HK-2 (cell line): ENCODE data around the gene TANGO6.
A peak's percentile ranks its signal among the peaks of the same experiment; 100 is the strongest.
"Not testable (repeated sequence)": the region's sequence is repeated elsewhere in the genome, so short reads cannot be mapped to it uniquely, and the experiment has no call there.

ENCODE experiments used
- DNase-seq: peaks from one replicate; pipeline ENCODE4 v3.0.0-alpha.2; 2018; ENCODE audit not compliant: unreplicated experiment

The TANGO6 gene

DNA sequence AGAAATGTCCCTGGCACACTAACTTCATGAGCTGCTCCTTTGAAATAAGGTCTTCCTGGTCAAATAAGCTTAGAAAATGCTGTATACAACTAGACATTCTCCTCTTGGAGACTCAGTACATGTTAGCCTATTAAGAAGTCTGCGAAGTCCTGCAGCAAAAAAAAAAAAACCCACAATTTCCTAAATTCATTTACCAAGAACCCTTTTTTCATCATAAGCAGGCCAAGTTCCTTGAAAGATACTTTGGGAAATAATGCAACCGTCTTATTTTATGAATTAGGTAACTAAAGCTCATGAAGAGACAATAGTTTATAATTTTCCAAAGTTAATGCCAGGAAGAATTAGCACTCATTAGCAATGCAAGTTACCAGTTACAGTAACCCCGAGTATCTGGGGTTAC, 213.1 kb downstream of the TANGO6 start:
- no peak for DNase-seq

DNA sequence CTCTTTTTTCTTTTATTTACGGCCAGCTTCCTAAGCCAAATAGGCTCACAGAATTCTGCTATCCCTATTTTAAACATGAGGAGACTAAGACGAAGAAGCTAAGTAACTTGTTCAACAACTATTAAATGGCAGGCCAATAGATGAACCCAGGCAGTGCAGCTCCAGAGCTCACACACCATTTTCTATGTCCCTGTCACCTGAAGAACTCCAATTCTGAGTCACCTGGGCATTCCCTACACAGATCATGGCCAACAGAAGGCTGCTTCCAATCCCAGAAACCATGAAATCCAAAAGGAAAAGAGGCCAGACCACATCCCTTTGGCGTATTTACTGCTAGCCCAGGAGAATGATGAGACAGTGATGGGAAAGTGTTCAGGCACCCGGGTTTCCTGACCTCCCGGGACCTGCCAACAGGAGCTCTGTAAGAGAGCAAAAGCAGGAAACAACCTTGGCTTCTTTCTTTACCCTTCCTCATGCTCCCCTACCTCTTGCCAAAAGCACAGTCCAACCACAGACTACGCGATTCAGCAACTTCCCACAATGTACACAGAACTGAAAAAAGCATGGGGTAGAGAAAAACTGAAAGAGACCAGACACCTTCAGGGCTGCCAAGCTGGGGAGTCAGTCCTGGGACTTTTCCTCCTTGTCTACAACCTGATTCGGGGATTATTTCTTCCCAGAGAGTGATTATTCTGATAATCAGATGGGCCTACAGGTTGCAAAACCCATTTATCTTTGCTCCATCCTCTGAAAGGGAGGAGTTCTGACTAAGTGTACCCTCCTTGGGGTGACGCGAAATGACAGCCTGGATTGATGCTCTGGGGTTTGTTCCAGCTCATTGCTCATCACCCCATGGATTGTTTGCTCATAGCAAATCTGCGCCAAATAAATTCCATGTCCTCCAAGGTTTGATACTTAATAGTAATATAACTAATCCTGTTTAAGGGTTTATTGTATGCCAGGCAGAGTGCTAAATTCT, 214.4 kb downstream of the TANGO6 start:
- peak; percentile 76 for DNase-seq

DNA sequence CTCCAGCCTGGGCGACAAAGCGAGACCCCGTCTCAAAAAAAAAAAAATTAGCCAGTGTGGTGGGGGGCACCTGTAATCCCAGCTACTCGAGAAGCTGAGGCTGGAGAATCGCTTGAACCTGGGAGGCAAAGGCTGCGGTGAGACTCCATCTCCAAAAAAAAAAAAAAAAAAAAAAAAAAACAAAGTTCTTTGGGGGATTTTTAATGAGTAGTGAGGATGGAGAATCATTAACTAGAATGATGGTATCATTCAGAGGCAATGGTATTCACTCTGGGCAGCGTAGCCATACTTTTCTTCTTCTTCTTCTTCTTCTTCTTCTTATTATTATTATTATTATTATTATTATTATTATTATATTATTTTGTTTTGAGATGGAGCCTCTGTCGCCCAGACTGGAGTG, 220.2 kb downstream of the TANGO6 start:
- DNase-seq = not testable (repeated sequence)

DNA sequence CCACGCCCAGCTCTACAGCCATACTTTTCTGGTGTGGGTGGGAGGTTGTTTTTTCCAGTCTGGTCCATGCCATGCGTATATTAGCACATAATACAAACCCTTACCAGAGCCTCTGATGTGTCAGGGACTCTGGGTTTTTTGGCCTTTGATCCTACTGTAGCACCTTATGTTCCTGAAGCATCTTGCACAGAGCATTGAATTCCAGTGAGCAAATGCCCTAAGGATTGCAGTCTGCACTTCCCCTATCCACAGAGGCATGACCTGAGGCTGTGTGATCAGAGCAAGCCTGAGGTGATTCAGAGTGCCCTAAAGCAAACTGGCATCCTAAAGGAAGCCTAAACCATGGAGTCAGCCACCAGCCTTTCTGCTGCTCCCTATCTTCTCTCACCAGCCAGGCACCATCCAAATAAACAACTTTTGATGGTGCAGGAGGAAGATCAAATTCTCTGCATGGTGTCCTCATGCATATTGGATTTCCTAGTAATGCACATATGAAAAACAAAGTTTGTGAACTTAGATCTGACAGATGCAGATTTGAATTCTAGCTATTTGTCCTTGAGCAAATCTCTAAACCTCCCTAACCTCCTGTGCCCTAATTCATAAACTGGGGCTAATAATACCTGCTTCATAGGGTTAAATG, 220.9 kb downstream of the TANGO6 start:
- no peak for DNase-seq

DNA sequence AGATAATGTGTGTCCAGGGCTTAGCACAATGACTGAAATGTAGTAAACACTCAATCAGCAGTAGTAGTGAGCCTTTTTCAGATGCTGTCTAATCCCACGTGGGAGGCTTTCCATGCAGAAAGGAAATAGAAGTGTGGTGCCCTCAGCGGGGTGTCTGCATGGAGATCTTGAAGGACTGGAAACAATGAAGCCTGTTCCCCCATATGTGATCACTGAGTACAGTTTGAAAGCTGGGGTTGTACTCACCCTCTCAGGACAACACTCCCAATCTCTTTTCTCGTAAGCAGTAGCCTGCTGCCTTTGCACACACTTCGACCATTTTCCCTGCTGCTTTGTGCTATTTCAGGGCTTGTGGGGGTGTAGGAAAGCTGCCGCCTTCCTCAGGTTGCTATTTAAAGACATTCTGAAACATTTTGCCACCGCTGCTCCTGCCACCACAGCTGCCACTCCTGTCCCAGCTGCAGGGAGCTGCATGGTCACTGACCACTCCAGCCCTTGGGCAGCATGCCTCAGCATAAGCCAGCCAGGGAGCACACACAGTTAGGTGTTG, 221.5 kb downstream of the TANGO6 start:
- no peak for DNase-seq

GRCh38 chr16:69069504-69069903, 226.2 kb downstream of the TANGO6 start:
- no peak for DNase-seq

DNA sequence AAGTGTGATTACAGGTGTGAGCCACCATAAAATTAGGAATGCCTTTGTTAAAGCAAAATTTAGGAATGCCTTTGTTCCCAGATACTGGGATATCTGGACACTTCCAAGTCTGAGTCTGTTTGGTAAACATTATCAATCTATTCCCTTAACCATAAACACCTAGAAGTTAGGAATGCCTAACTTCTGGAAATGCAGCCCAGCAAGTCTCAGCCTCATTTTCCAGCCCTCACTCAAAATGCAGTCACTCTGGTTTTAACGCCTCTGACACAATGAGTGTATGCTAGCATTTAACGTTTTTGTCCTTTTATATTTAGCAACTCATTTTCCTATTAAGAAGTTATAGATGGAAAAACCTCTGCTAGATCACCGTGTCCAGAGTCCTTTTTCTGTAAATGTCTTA, 227.7 kb downstream of the TANGO6 start:
- DNase-seq = no peak

DNA sequence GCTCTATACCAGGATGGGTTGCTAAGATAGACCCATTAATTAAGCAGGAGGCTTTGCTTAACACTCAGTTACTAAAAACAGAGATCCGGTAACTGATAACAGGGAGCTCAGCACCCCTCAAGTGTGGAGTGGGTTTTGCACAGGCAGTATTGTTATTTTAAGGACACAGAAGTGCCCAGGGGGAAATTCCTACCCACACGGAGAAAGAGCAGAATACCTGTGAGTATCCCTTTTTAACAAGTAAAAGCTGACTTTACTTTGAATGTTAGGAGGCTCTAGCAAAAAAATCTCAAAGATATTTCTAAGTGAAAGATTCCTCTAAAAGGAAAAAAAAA, 229.3 kb downstream of the TANGO6 start:
- no peak for DNase-seq

- DNase-seq = peak; percentile 89
Measured at GRCh38 chr16:69073181-69073702, 229.9 kb downstream of the TANGO6 start.

DNA sequence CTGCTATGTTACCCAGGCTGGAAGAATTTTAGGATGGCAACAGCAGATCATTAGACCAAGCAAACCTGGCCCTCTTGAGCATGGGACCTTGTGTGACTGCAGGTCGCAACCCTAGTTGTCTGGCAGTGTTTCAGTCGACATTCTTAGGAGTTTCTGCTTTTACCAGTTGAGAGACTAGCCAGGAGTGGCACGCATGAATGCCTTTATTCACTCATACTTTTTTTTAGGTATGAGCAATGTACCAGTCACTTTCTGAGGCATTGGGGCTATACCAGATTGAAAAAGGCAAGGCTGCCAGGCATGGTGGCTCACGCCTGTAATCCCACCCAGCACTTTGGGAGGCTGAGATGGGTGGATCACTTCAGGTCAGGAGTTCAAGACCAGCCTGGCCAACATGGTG, 233.9 kb downstream of the TANGO6 start:
- peak; percentile 63 for DNase-seq

DNA sequence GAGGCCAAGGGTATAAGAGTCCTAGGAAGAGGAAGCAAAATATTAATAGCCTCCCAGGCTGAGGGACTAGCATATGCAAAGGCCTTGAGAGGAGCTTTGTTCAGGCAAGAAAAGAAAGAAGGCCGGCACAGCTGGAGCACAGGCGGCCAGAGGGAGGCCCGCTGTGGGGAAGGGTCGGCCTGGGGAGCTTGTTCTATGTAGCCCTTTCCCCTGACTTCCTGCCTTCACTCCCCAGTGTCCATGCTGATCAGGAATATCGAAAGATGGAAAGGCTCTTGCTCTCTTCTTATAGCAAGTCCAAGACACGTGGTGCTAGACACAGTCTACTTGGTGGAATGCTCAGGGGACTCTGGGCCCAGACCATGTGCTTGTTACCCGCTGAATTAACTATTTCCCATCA, 234.7 kb downstream of the TANGO6 start:
- no peak for DNase-seq

- no peak for DNase-seq
Measured at GRCh38 chr16:69079697-69080096, 236.4 kb downstream of the TANGO6 start.

GRCh38 chr16:69083306-69083941, 240.1 kb downstream of the TANGO6 start:
- DNase-seq = no peak

DNA sequence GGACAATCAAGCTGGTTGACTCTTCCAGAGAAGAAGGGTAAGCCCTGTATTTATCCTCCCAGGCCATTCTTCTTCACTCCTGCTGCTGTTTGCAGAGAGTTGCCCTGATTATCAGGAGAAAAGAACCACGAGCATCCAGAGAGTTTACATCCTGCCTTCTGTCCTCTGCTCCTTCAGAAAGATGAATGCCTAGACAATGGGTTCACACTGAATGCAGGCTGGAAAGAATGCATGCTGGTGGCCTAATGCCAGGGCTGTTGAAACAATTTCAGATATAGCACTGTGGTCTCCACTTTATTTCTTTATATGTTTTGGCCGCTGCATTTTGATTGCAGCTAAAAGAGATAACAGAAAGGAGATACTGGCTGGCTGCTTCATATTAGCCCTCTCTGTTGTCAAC, 241.0 kb downstream of the TANGO6 start:
- no peak for DNase-seq

DNA sequence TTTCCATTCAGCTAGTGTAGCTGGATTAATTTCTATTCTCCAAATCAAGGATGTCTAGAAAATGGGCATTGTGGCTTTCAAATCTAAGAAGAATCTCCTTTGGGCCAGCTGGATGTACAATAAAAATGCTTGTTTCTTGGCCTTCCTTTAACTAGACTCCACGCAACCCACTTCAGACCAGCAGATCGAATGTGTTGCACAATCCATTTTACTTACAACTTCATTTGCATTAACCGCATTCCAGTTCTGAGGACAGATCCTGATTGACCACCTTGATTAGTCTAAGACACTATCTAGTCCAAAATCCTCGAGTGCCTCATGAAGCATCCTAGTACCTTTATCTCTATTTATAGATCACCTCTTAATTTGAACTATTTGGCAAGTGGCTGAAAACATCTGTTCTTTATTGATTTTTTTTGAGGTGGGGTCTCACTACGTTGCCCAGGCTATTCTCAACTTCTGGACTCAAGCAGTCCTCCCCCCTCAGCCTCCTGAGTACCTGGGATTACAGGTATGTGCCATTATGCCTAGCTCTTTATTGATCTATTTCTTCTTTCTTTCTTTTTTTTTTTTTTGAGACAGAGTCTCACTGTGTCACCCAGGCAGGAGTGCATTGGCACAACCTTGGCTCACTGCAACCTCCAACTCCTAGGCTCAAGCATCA, 241.8 kb downstream of the TANGO6 start:
- no peak for DNase-seq

DNA sequence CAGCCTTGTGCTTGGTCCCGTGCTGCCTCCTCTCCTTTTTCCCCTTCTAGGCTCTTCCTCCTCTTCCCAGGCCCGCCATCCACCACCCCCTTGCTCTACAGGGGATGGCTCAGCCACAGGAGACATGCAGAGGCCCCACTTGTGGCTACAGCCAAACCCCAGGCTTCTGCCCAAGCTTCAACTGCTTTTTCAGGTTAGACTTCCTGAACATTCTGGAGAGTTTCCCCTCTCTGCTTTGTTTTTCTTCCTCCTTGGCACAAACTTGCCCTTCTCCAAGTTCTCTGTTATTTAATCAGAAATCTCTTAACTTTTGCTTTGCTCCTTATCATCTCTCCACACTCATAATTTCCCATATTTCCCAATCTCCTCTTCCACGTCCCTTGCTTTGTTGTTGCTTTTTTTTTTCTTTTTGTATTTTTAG, 243.8 kb downstream of the TANGO6 start:
- DNase-seq = no peak

- DNase-seq = no peak
Measured at GRCh38 chr16:69088684-69089083, 245.4 kb downstream of the TANGO6 start.

GRCh38 chr16:69089091-69089910, 246.0 kb downstream of the TANGO6 start:
- peak; percentile 59 for DNase-seq

GRCh38 chr16:69093974-69094373, 250.6 kb downstream of the TANGO6 start:
- no peak for DNase-seq

- DNase-seq = no peak
Measured at GRCh38 chr16:69094501-69094900, 251.2 kb downstream of the TANGO6 start.

- DNase-seq = no peak
Measured at GRCh38 chr16:69095193-69095592, 251.9 kb downstream of the TANGO6 start.
